Ishikawa (cell line): ENCODE results near the gene FSTL4.

Experiments
- CEBPB ChIP-seq: IDR thresholded peaks from 2 replicates; pipeline ENCODE4 v1.6.1; 2012
- CREB1 ChIP-seq: IDR thresholded peaks from 2 replicates; pipeline ENCODE4 v1.6.1; 2012; ENCODE audit warnings: low read depth
- EGR1 ChIP-seq: IDR thresholded peaks from 2 replicates; pipeline ENCODE4 v1.6.1; 2012
- EP300 ChIP-seq: IDR thresholded peaks from 2 replicates; pipeline ENCODE4 v1.6.1; 2012; ENCODE audit warnings: borderline replicate concordance
- FOXM1 ChIP-seq: IDR thresholded peaks from 2 replicates; pipeline ENCODE4 v1.6.1; 2012; ENCODE audit warnings: low read depth, borderline replicate concordance
- MAX ChIP-seq: IDR thresholded peaks from 2 replicates; pipeline ENCODE4 v1.6.1; 2012
- NFIC ChIP-seq: IDR thresholded peaks from 2 replicates; pipeline ENCODE4 v1.6.1; 2012
- RAD21 ChIP-seq: IDR thresholded peaks from 2 replicates; pipeline ENCODE4 v1.6.1; 2012; ENCODE audit warnings: low read depth
- TAF1 ChIP-seq: IDR thresholded peaks from 2 replicates; pipeline ENCODE4 v1.6.1; 2012; ENCODE audit warnings: low read depth, mild to moderate bottlenecking
- TCF12 ChIP-seq: IDR thresholded peaks from 2 replicates; pipeline ENCODE4 v1.6.1; 2012; ENCODE audit warnings: low read depth
- TEAD4 ChIP-seq: IDR thresholded peaks from 2 replicates; pipeline ENCODE4 v1.6.1; 2012
- USF1 ChIP-seq: IDR thresholded peaks from 2 replicates; pipeline ENCODE4 v1.6.1; 2012
- YY1 ChIP-seq: IDR thresholded peaks from 2 replicates; pipeline ENCODE4 v1.6.1; 2012; ENCODE audit warnings: low read depth
- ZBTB7A ChIP-seq: IDR thresholded peaks from 2 replicates; pipeline ENCODE4 v1.6.1; 2012; ENCODE audit warnings: low read depth
- TF ChIP-seq, protein P1 (sequence below): IDR thresholded peaks from 2 replicates; pipeline ENCODE4 v1.6.1; 2012; ENCODE audit warnings: low read depth, mild to moderate bottlenecking

FSTL4 gene

GRCh38 chr5:133284306-133284705 is 328.0 kb downstream of the FSTL4 start:
- no peak for TF ChIP-seq TCF12
- TF ChIP-seq FOXM1: no peak
- TF ChIP-seq, protein P1, sequence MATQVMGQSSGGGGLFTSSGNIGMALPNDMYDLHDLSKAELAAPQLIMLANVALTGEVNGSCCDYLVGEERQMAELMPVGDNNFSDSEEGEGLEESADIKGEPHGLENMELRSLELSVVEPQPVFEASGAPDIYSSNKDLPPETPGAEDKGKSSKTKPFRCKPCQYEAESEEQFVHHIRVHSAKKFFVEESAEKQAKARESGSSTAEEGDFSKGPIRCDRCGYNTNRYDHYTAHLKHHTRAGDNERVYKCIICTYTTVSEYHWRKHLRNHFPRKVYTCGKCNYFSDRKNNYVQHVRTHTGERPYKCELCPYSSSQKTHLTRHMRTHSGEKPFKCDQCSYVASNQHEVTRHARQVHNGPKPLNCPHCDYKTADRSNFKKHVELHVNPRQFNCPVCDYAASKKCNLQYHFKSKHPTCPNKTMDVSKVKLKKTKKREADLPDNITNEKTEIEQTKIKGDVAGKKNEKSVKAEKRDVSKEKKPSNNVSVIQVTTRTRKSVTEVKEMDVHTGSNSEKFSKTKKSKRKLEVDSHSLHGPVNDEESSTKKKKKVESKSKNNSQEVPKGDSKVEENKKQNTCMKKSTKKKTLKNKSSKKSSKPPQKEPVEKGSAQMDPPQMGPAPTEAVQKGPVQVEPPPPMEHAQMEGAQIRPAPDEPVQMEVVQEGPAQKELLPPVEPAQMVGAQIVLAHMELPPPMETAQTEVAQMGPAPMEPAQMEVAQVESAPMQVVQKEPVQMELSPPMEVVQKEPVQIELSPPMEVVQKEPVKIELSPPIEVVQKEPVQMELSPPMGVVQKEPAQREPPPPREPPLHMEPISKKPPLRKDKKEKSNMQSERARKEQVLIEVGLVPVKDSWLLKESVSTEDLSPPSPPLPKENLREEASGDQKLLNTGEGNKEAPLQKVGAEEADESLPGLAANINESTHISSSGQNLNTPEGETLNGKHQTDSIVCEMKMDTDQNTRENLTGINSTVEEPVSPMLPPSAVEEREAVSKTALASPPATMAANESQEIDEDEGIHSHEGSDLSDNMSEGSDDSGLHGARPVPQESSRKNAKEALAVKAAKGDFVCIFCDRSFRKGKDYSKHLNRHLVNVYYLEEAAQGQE: no peak
- no peak for TF ChIP-seq RAD21
- TF ChIP-seq MAX: no peak
- TF ChIP-seq YY1: no peak
- no peak for TF ChIP-seq EGR1
- no peak for TF ChIP-seq ZBTB7A
- no peak for TF ChIP-seq EP300
- no peak for TF ChIP-seq USF1
- no peak for TF ChIP-seq TAF1
- no peak for TF ChIP-seq CREB1
- TF ChIP-seq TEAD4: no peak
- TF ChIP-seq NFIC: no peak

DNA sequence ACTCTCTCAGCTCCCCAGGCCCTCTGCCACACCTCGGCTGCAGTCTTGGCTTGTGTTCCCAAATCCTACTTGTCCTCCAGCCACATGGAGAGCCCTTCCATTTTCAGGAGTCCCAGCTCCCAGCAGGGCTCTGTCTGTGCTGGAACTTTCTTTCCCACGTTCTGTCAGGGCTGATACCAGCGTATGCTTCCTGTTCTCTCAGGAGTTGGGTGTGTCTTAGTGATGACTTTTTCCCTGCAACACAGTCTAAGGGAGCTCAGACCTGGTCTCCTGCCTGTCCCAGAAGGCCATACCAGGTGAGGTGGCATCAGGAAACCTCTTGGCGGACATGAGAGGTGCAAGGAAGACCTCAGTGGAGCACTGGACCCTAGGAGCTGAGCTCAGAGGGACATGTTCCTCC is 334.0 kb downstream of the FSTL4 start:
- no peak for TF ChIP-seq CEBPB
- TF ChIP-seq YY1: no peak
- no peak for TF ChIP-seq RAD21
- no peak for TF ChIP-seq CREB1
- TF ChIP-seq FOXM1: no peak
- no peak for TF ChIP-seq EP300
- TF ChIP-seq EGR1: no peak
- TF ChIP-seq TCF12: no peak
- TF ChIP-seq TEAD4: no peak
- no peak for TF ChIP-seq MAX

DNA sequence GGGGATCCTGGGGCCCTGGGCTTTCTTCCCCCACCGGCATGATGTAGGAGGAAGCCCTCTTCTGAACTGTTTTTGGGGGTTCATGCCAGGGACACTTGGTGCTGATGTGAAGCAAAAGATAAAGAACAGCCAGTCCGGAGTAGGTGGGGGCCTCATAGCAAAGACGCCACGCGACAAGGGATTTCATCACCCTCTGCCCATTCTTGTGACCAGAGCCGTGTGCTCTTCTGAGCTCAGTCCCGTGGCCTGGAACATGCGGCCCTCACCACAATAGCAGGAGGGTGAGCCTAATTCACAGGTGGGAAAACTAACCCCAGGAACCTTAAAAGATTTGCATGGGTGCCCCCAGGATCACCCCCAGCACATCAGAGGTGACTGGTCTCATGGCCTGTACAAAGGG is 334.6 kb downstream of the FSTL4 start:
- TF ChIP-seq, protein P1: no peak
- TF ChIP-seq TEAD4 (no peak), FOXM1 (no peak), USF1 (no peak), NFIC (no peak), ZBTB7A (no peak), CREB1 (no peak), YY1 (no peak), CEBPB (no peak), EP300 (no peak), TAF1 (no peak), MAX (no peak), RAD21 (no peak), TCF12 (no peak), EGR1 (no peak)

- TF ChIP-seq MAX: no peak
- no peak for TF ChIP-seq TCF12
- TF ChIP-seq EGR1: no peak
- TF ChIP-seq YY1: no peak
- no peak for TF ChIP-seq CREB1
- no peak for TF ChIP-seq TEAD4
- TF ChIP-seq EP300: no peak
- TF ChIP-seq FOXM1: no peak
- TF ChIP-seq RAD21: no peak
- TF ChIP-seq CEBPB: no peak
- no peak for TF ChIP-seq NFIC
- no peak for TF ChIP-seq ZBTB7A
- no peak for TF ChIP-seq USF1
- TF ChIP-seq TAF1: no peak
- TF ChIP-seq, protein P1: no peak
Measured at GRCh38 chr5:133276171-133276570, 336.2 kb downstream of the FSTL4 start.
